ENCODE data around the gene MYO18A. TPM values are rescaled to one million over a fixed set of nuclear protein-coding genes. Genes with fewer than 3 reads are reported as not detected.

The MYO18A gene
- polyA plus RNA-seq, 1 donor (not counting 4 experiments of a cell fraction or from before 2014, with no cell fraction given), result 20.0 TPM

DNA sequence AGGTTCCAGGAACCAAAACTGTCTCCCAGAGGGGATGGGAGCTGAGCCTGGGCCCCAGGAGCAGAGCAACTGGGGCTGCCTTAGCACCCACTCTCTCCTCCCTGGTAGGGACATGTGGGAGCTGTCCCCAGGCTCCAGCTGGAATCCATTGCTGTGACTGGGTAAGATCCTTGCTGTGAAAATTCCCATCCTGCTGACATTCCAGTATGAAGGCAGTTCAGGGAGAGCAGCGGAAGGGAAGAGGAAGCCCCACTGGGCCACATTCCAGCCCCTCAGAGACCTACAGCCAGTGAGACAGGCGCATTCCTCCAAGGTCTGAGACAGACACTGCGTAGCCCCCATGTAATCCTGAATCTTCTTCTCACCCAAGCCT, 24.2 kb downstream of the MYO18A start:
- H3K9ac ChIP-seq (ENCODE audit: control insufficient read depth, extremely low read depth, insufficient read depth, low read length), result peak overlapping the region; percentile 65
- no peak for TF ChIP-seq EZH2 (IDR thresholded peaks at IDR 0.05; ENCODE audit: low read length)
- TF ChIP-seq, protein P1, sequence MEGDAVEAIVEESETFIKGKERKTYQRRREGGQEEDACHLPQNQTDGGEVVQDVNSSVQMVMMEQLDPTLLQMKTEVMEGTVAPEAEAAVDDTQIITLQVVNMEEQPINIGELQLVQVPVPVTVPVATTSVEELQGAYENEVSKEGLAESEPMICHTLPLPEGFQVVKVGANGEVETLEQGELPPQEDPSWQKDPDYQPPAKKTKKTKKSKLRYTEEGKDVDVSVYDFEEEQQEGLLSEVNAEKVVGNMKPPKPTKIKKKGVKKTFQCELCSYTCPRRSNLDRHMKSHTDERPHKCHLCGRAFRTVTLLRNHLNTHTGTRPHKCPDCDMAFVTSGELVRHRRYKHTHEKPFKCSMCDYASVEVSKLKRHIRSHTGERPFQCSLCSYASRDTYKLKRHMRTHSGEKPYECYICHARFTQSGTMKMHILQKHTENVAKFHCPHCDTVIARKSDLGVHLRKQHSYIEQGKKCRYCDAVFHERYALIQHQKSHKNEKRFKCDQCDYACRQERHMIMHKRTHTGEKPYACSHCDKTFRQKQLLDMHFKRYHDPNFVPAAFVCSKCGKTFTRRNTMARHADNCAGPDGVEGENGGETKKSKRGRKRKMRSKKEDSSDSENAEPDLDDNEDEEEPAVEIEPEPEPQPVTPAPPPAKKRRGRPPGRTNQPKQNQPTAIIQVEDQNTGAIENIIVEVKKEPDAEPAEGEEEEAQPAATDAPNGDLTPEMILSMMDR (optimal IDR thresholded peaks at IDR 0.05 in 1 of 3, IDR thresholded peaks at IDR 0.05 in 1 of 3, conservative IDR thresholded peaks at IDR 0.05 in 1 of 3; ENCODE audit: extremely low read depth in 1 of 3, insufficient read depth in 2 of 3, low read length in 3 of 3), result no peak
- no peak overlapping the region for H2AFZ ChIP-seq (ENCODE audit: control insufficient read depth, low read length)
- H3K9me1 ChIP-seq (ENCODE audit: control insufficient read depth, extremely low read depth, insufficient read depth, low read length), result no peaks in the 10 kb centered on the region
- H3K4me3 ChIP-seq (ENCODE audit: control insufficient read depth in 2 of 3, extremely low read depth in 1 of 3, insufficient read depth in 2 of 3, low read depth in 1 of 3, low read length in 3 of 3), result no peak overlapping the region
- no peaks in the 10 kb centered on the region for H4K20me1 ChIP-seq (ENCODE audit: control insufficient read depth, extremely low read depth, insufficient read depth, low read length)
- peaks cover 8 to 10% of the 10 kb centered on the region in 2 experiments for H3K36me3 ChIP-seq (ENCODE audit: control insufficient read depth in 2 of 2, extremely low read depth in 1 of 2, insufficient read depth in 2 of 2, low read length in 2 of 2)
- H3K27ac ChIP-seq (ENCODE audit: control insufficient read depth, insufficient read depth, low read length), result peak overlapping the region; percentile 90
- H3K9me3 ChIP-seq (ENCODE audit: control insufficient read depth, low read depth, low read length), result no peaks in the 10 kb centered on the region
- H3K4me1 ChIP-seq (ENCODE audit: control insufficient read depth, extremely low read depth, insufficient read depth, low read length), result peaks cover 83% of the 10 kb centered on the region
- peaks cover 81% of the 10 kb centered on the region for H3K79me2 ChIP-seq (ENCODE audit: control insufficient read depth, insufficient read depth, low read length)
- FAIRE-seq (no peak), DNase-seq (ENCODE audit: low read depth, low spot score) (no peak)
- dilution Hi-C loops (cut with MboI; ENCODE audit: extremely low pct_ligation_motif_present, low sequenced_read_pairs), result no loop called here
- no peaks in the 10 kb centered on the region for H3K27me3 ChIP-seq (ENCODE audit: control insufficient read depth, extremely low read depth, insufficient read depth, low read length)
- peak overlapping the region; percentile 78 for H3K4me2 ChIP-seq (ENCODE audit: control insufficient read depth, extremely low read depth, insufficient read depth, low read depth, low read length)

DNA sequence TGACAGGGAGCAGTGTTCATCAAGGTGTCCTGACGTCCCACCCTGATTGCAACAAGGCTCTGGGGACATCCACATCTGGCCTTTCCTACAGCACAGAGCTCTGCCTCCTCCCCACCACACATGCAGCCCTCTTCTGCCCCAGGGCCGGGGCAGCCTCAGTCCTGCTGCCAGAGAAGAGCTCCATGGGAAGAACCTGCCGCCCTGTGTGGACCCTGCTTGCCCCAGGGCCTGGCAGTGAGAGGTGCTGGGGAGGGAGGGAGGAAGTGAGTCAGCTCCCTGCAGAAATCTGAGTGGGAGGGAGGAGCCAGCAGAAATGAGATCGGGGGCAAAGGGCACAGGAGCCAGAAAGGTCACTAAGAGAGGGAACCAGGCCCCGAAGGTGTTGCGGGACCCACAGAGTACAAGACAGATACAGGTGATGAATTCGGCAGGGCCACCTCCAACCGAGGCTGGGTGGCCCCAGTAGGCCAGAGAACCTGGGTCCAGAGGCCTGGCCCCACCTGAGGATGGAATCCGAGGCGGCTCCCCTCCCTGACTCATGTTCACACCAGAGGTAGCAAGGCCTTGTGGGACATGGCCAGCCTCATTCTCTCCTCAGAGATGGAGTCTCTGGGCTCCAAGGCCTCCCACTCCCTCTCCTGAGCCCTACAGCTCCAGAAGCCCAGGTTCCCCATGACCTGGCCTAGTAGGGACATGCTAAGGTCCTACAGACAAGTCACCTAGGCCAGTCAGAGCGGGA, 24.8 kb downstream of the MYO18A start:
- Histone ChIP-seq H3K27ac (ENCODE audit: control insufficient read depth, insufficient read depth, low read length) (peak overlapping the region; percentile 90), H2AFZ (ENCODE audit: control insufficient read depth, low read length) (peak overlapping the region; percentile 41), H3K27me3 (ENCODE audit: control insufficient read depth, extremely low read depth, insufficient read depth, low read length) (no peaks in the 10 kb centered on the region), H3K79me2 (ENCODE audit: control insufficient read depth, insufficient read depth, low read length) (peaks cover 76% of the 10 kb centered on the region), H3K4me3 (ENCODE audit: control insufficient read depth in 2 of 3, extremely low read depth in 1 of 3, insufficient read depth in 2 of 3, low read depth in 1 of 3, low read length in 3 of 3) (peak overlapping the region in 1 of 3 experiments; percentile 26), H3K36me3 (ENCODE audit: control insufficient read depth in 2 of 2, extremely low read depth in 1 of 2, insufficient read depth in 2 of 2, low read length in 2 of 2) (peaks cover 8% of the 10 kb centered on the region in 2 experiments), H3K9ac (ENCODE audit: control insufficient read depth, extremely low read depth, insufficient read depth, low read length) (peak overlapping the region; percentile 65), H3K9me3 (ENCODE audit: control insufficient read depth, low read depth, low read length) (no peaks in the 10 kb centered on the region), H3K4me1 (ENCODE audit: control insufficient read depth, extremely low read depth, insufficient read depth, low read length) (peaks cover 89% of the 10 kb centered on the region), H3K4me2 (ENCODE audit: control insufficient read depth, extremely low read depth, insufficient read depth, low read depth, low read length) (peak overlapping the region; percentile 78), H3K9me1 (ENCODE audit: control insufficient read depth, extremely low read depth, insufficient read depth, low read length) (no peaks in the 10 kb centered on the region), H4K20me1 (ENCODE audit: control insufficient read depth, extremely low read depth, insufficient read depth, low read length) (no peaks in the 10 kb centered on the region)
- peak; percentile 79 for FAIRE-seq
- no peak for DNase-seq (ENCODE audit: low read depth, low spot score)
- no peak for TF ChIP-seq EZH2 (IDR thresholded peaks at IDR 0.05; ENCODE audit: low read length)
- dilution Hi-C loops (cut with MboI; ENCODE audit: extremely low pct_ligation_motif_present, low sequenced_read_pairs), result no loop called here

Data from keratinocyte (primary cell).